PC-9 (cell line): ENCODE measurements around the gene SLC39A12.

Experiments used
- EZH2 ChIP-seq: fragments of 200-600 bp; sonication (generic); IDR thresholded peaks from 2 replicates; pipeline ENCODE4 v1.8.0; 2017; ENCODE audit warnings: antibody characterized with exemption, low read depth
- TF ChIP-seq, protein P1 (sequence below): fragments of 200-600 bp; sonication (generic); conservative IDR thresholded peaks from 2 replicates; pipeline ENCODE4 v1.6.1; 2017; ENCODE audit warnings: mixed run types, antibody characterized with exemption, mild to moderate bottlenecking, moderate library complexity

- TF ChIP-seq, protein P1, sequence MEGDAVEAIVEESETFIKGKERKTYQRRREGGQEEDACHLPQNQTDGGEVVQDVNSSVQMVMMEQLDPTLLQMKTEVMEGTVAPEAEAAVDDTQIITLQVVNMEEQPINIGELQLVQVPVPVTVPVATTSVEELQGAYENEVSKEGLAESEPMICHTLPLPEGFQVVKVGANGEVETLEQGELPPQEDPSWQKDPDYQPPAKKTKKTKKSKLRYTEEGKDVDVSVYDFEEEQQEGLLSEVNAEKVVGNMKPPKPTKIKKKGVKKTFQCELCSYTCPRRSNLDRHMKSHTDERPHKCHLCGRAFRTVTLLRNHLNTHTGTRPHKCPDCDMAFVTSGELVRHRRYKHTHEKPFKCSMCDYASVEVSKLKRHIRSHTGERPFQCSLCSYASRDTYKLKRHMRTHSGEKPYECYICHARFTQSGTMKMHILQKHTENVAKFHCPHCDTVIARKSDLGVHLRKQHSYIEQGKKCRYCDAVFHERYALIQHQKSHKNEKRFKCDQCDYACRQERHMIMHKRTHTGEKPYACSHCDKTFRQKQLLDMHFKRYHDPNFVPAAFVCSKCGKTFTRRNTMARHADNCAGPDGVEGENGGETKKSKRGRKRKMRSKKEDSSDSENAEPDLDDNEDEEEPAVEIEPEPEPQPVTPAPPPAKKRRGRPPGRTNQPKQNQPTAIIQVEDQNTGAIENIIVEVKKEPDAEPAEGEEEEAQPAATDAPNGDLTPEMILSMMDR = no peak
- TF ChIP-seq EZH2 = no peak
Observed at GRCh38 chr10:17914169-17915045, 37.3 kb upstream of the SLC39A12 start.
